ENCODE results near the gene SYNE1.

DNA sequence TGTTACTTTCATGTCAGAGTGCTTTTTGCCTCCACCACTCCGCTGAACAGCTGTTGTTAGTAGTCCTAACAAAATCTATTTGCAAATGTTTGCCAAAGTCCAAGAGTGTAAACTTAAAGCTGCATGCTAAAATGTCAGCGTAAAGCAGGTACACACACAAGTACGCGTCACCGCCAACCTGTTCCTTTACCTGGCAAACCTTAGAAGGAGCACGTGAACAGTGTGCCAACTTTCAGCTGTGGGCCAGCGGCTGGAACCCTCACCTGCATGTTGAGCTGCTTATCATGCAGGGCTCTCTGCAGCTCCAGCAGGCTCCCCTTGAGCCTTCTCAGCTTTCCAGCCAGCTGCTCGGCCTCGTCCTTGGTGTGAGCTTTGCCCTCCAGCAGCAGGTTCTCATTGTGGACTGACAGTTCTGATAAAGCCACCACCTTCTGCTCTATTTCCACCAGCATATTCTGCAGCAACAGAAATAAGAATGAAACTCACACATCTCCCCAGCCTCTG is 359.3 kb downstream of the SYNE1 start:
- no peak for TF ChIP-seq GATA2 (IDR thresholded peaks at IDR 0.05; ENCODE audit: low read depth, low read length)
- TF ChIP-seq GATA3 (IDR thresholded peaks at IDR 0.05; ENCODE audit: low read depth, low read length), result no peak

Data from SH-SY5Y (cell line).